ENCODE measurements around the gene IGF1R.

IGF1R gene

DNA sequence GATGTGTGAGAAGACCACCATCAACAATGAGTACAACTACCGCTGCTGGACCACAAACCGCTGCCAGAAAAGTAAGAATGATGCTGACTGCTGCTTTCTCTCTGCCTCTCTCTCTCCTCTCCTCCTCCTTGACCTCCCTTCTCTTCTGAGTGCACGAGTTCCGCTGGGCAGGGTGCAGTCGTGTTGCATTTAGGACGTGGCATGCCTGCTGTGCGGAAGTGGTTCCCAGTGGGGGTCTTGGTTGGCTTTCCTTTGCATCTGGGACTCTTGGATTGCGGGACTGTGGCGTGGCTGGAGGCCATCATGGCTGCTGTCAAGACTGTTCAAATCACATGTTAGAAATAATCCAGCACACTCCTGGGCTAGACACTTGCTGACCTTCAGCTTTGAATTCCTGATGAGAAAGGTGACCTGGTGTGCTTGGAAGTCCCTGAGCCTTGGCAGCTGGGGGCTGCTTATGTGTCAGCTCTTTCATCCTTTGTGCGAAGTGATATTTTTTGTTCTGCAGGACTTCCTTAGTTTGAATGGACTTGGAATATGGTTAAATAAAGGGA, 59.8 kb downstream of the IGF1R start:
- DNase-seq = no peak

DNA sequence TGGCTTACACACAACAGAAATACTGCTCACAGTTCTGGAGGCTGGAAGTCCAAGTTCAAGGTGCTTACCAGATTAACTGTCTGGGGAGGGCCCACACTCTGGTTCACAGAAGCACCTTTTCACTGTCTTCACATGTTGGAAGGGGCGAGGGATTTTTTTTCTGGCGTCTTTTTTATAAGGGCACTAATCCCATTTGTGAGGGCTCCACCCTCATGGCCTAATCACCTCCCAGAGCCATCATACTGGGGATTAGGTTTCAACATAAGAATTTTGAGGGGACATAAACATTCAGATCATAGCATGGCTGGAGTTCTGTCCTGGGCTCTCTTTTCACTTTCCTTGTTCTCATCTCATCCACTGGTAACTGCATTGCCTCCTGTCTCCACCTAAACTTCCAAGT, 63.5 kb downstream of the IGF1R start:
- DNase-seq = no peak

DNA sequence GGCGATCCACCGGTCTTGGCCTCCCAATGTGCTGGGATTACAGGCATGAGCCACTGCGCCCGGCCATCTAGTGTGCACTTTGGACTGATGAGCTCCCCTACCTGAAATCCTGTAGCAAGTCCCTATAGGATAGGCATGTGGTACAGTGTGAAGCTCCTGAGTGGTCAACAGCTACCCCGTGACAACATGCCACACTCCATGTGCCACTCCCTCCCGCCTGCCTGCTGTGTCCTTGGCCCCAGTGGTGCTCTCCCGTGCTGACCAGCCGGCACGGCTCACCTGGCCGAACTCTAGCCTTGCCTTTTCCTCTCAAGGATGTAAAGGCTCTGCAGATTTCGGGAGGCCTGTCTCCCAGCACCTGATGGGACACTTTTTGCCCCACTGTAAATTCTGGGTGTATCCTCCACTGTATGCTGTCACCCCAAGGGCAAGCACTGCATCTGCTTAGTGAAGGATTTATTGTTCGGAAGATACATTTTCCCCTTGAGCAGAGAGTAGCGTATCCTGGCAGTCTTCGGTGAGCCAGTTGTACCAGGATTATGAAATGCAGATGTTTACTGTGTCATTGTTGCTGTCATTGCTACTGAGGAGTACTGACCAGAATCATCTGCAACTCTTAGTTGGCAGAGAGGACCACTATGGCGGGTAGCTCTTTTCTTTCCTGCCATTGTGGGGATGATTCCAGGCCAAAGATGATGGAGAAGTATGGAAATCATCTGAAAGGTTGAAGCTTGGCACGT, 64.7 kb downstream of the IGF1R start:
- no peak for DNase-seq

DNA sequence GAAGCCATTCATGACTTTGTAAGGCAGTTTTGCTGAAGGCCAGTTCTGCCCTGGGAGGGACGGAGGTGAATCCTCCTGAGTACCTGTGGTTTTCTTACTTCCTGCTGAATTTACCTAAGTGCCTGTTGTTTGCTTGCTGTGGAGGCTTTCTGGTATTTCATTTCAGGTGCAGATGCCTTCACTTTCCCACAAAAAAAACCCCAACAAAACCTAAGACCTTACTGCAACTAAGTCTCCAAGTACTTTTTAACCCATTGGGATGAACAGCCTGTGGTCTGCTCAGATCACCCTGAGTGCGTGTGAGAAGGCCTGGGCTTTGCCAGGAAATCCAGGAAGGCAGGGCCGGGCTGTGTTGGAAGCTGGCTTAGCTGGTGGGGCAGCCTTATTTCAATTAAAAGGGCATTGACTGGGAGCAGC, 65.3 kb downstream of the IGF1R start:
- no peak for DNase-seq

DNA sequence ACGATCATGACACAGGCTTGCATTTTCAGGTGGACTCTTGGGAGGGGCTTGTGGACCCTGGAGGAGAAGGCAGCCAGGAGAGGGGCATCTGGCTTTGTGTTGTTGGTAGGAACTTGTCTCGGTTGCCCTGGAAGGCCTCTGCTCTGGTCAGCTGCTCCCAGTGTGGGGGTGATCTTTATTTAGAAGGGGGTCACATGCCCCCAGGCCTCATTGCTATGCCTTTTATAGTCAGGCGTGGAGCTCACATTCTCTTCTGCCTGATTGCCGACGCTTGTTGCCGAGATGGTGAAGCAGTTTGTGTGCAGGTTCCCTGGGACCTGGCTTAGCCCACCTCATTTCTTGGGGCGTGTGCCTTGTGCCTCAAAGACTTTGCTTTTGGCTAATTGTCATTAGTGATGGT, 66.6 kb downstream of the IGF1R start:
- DNase-seq = no peak

DNA sequence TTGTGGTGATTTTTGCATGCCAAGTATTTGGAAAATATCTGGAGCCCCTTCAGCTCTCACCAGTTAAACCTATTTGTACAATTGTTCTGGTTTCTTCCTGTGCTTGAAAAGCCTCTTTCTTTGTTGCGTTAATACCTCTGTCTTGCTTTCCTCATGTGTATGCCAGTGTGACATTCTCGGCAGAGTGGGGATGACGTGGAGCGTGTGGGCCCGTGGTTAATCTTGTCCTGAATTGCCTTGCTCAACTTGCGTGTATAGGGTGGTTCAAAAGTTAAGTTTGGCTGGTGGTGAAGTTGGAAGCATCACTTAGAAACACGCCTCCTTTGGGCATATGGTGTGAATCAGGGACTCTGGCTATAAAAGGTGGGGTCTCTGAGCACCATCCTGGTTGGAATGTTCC, 67.1 kb downstream of the IGF1R start:
- no peak for DNase-seq

DNA sequence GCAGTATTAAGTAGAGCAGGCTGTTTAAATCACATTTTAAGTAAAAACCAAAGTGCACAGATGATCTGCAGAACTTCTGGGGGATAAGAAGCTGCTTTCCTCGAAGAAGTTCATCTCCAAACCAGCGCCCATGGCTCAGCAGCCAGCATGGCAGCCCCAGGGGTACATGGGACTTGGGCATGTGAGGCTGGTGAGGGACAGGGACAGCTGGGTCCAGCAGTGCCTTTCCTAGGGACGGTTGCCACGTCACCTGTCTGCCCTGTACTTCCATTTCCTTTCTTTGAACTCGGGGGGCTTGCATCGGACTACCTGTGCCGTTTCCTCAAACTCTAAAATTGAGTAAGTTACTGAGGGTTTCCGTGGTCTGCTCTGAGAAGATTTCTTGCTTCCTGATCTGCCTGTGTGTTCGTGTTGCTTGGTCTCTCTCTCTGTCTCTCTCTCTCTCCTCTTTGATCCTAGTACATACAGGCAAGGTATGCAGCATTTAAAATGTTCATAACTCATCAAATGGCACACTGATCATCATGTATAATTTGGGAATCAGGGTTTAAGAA, 67.6 kb downstream of the IGF1R start:
- DNase-seq = no peak

DNA sequence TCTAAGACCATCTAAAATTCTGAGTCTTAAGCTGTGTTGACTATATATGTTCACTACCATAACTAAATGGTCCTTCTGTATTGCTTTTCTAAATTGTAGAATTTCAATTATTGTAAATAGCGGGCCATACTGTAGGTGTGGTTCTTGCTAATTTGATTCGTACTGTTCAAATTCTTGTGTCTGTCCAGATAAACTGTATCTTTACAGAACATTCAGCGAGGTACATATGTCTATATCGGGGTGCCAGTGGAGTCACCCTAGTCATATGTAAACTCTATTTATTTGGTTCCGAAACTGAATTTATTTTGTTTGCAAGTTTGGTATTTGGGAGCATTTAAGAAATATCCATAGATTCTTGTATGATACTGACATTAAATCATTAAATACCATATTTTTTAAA, 69.0 kb downstream of the IGF1R start:
- DNase-seq = no peak

DNA sequence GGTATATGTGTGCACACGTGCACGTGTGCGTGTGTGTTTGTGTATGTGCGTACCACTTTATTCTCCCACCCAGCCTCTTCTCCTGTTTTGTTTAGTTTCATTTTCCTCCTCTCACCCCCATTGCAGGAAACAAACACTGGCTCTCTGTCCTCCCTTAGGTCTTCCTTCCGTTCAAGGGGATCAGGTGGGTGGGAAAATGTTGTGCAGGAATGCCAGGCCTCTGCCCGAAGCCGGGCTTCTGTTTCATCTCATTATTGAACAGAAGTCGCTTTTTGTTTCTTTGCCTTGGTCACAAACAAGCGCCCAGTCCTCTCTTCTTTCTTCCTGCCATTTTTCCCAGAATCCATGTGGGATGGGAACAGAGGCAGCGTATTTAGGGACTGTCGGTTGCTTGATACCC, 69.6 kb downstream of the IGF1R start:
- no peak for DNase-seq

DNA sequence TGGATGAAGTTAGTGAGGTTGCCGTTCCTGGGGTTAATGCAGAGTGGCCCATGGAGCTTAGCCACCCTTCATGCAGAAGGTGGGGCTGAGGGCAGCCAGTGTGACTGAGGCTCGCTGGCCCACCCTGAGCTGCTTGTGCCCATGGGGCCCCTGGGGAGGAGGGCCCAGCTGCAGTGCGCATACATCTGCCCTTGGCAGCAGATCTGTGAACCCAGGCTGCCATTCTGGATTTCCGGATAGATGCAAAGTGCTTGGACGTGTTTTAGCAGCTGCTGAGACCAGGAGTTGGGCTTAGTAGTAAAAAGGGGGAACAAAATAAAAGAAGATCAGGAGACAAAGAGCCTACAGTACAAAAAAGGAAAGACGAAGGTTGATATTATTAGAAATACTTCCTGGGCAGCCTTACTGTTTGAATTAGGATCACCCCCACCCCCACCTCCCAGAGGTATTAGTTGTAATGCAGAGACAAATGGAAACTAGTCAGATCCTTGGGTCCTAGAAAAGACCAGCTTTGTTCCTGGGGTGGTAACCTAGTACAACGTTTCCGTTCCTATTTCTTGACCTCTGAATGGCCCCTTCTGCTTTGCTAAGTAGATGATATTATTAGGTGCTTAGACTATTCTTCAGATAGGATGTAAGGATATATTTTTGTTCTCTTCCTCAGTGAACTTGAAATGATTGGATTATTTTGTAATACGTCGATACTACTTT, 70.2 kb downstream of the IGF1R start:
- DNase-seq = no peak

DNA sequence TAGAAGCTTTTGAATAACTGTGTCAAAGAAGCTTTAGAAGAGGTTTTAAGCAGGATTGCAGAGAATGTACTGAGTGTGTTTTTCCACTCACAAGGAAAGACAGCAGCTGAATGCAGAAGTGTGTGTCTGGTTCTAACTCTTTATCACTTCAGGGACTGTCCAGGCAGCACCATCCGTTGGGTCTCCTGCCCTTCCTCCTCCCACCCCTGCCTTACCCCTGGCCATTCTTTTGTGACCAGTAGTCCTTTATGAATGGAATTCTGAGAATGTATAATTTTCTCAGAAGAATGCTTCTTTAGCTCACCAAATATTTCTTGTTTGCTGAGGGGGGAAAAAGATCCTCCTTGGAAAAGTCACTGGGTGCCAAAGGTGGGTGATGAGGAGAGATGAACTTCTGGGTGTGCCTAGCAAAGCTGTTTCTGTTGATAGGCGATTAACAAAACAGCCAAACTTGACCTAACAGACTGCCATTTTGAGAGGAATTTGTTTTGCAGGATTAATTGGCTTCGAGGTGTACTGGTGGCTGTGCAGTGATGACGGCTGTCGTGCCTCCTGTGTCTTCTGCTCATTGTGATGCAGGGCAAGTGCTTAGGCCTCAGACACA, 70.9 kb downstream of the IGF1R start:
- DNase-seq = no peak

DNA sequence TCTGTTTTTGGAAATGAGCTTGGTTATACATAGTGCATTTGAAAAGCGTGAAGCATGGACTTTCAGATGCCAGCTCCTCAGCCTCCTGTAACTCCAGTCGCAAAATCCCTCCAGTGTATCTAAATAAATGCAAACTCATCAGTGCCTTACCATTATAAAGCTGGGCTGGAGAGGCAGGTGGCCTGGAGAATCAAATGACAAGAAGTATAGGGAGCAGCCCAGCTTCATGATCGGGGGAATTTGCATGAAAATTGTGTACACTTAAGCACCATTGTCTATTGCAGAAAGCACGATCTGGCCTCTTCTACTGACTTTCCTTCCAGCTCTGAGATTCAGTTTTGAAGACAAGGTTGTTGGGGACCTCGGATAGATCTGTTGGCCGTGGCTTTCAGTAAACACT, 71.7 kb downstream of the IGF1R start:
- DNase-seq = no peak

DNA sequence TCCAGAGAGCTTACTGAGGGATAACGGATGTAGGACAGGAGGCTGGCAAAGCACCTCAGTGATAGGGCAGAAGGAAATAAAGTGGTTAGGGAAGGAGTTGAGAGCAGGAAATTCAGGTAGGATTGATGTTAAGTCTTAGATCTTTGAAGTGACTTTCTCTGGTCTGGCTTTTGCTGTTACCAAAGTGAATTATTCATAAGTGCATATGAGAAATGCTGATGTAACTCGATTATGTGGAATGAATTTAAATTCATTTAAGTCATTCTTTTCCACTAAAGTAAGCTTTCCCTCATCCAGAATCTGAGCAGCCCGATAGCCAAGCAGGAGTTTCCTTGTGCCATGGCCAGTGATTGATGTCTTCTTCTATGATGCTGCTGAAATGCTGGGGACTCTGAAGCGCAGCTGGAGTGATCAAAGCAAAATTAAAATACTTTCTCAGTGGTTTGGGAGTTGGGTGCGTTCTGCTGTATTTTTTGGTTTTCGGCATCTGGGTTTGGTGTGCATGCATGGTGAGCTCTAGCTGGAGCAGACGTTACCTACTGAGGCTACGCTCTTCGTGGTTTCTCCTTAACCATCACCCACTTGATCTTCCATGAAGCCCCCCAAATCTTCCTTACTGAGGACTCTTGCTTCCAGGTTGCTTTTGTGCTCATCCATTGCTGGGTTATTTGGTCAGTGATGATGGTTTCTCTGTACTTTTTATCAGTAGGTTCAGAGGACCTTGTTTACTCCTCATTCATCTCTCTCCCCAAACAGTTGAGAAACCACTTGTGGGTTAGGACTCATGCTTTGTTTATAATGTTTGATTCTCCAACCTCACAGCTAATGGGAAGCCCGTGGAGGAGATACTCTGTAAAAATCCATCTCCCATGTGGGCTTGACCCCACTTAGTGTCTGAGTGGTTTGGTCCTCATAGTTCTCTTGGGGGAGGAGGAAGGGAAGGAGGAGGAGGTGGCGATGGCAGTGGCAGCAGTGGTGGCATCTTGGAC, 72.5 kb downstream of the IGF1R start:
- DNase-seq = no peak

DNA sequence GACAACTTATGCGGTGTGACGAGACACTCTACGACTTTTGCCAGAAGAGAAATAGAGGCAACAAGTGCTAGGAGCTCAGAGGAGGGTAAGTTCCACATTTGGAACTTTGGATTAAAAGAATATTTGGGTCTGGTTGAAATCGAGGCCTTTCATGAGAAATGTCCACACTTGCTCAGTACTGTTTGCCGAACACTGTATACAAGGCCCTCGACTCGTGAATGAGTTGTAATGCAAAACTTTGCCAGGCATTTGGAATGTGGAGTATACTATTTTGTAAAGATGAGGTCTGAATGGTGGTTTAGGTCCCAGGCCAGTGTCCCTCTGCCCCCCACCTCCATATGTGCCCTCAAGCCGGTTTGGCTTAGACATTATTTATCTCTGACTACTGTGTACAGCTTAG, 73.9 kb downstream of the IGF1R start:
- no peak for DNase-seq

DNA sequence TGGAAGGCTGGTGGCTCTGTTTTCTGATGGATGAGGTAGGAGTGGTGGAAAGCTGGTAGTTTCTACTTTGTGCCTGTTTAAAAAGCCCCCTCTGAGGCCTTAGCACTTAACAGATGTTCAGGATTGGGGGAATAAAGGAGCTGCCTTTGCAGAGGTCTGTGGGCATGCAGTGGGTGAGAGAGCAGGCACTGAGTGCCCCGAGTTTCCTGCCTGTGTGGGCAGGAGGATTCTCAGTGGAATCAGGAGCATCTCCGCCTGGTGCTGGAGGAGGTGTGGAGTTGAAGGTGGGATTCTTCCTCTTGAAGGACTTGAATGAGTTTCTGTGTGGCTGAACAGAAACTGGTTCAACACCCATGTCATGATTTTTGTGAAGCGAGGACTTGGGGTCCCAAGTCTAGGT, 74.3 kb downstream of the IGF1R start:
- no peak for DNase-seq

DNA sequence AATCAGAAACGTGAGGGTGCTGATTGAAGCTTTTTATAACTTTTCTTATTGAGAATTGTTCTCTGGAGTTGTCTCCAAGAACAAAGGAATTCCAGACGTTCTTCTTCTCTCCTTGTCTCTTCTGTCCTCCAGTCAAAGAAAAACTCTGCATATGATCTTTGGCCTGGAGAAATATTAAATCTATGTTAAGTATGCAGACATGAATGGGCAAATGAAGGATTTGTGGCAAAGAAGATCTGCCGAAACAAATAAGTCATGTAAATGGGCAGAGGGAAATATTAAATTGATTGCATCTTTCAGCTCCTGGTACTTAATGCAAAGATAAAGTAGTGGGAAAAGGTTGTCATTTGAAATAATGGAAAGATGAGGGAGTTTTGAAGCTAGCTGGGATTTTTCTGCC, 74.9 kb downstream of the IGF1R start:
- no peak for DNase-seq

DNA sequence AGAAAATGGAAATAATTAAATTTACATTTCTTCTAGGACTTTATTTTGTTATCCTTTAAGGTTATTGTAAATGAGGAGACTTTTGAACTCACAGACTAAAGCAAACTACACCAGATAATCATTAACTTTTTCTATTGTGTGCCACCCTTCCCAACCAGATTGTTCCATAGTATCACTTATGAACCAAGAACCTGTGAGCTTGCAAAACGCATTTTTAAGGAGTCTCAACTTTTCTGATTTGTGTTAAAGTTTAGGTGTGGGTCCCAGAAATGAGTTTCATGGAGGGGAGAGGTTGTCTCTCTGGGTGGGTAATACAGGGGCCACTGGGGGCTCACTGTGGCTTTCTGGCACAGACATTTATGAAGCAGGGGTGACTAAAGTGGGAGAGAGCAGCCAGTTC, 75.7 kb downstream of the IGF1R start:
- DNase-seq = no peak

DNA sequence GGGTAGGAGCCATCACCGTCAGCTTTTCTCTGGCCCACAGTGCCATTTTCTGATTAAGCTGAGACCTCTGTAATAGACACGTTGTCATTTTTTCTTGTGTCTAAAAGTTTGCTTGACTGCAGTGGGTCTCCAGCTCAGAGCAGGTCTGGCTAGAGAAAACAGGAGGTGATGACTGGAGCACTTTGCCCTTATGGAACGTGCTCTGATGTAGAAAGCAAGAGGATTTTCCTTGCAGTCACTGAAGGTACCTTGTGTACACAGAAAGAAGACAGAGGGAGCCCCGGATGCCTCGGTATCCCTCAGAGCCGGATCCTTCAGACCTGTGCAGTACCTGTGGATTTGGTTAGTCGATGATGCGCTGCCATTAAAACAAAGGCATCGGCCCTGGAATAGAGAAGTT, 76.2 kb downstream of the IGF1R start:
- DNase-seq = no peak

DNA sequence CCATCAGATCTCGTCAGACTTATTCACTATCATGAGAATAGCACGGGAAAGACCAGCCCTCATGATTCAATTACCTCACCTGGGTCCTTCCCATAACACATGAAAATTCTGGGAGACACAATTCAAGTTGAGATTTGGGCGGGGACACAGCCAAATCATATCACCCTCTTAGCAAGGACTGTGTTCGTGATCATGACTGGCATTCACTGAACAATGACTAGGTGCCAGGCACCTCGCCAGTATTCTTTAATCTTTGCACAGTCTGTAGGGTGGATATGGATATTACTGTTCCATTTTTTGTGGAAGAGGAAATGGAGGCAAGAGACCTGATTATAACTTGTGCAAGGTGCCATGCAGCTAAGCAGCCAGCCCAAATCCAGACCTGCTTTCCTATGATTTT, 77.5 kb downstream of the IGF1R start:
- DNase-seq = no peak

DNA sequence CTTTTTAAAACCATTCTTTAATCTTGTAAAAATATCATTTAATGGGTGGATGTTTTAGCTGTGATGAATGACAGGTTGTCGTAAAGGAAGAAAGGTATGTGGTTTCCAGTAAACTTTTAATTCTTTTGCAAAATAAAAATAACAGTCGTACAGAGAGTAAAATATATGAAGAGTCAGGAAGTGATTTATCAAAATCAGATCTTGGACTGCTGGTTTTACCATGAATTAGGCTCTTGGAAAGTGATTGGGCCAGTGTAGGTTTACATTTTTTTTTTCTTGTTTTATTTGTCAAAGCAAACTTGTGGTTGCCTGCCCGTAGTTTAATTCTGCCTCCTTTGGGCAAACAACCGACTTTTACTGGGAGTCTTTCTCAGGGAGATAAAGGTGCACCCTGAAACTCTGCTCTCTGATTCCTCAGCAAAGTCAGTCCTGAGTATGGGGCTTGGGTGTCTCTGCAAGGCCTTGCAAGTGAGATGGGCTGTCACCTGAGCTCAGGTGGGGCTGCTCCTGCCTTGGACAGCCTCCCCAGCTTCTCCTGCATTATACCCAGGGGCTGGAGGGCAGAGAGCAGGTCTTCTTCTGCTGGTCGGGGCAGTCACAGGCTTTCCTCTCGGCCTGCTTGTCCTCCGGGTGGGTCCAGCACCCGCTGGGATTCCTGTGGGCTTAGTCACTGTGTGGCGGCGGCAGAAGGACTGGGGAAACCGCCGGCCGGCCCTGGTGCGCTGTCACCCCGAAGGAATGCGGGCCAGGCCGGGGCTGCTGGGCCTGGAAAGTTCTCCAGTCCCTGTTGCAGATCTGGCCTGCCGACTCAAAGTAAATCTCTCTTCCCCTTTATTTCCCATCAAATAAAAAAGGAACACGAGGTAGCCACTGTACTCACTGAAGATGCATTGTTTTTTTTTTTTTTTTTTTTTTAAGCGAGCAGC, 79.0 kb downstream of the IGF1R start:
- DNase-seq = no peak

DNA sequence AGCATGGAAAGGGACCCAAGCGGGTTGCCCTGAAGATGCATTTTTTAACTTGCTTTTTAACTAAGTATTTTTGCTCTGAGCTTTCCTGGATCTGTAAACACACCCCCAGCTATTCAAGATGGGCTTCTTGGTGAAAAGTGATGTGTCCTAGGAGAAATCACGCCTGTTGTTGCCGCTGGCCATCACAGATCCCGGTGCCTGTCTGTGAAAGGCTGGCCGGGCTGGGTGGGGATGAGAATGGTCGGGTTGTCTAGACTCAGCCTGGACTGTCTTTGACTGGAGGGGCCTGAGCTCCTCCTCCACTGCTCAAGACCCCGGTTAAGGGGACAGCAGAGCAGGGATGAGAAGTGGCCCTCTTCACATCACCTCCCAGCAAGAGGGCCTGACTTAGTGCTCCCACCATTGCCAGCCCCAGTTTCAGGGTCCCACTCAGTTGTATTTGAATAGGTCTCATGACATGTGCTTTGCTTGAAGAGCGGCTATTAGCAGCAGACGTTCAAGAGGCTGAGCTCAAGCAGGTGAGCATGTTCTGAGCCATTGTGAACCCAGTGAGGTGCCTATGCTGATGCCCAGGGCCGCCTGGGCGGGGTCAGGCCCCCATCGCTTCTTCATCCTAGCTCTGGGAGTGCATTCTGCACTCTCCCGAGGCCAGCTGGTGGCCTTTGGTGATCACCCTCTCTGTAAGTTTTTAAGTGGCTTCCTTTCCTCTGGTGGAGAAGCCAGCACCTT, 79.9 kb downstream of the IGF1R start:
- DNase-seq = no peak
